Fibroblast of pulmonary artery (primary cell): ENCODE data around the gene CTBP2.

ENCODE experiments used
- DNase-seq: peaks from one replicate; pipeline ENCODE4 v3.0.0-alpha.2; 2010; ENCODE audit warnings: low read depth
- H3K4me3 ChIP-seq: replicated peaks from 2 replicates; pipeline ENCODE4 v1.5.1; 2011; ENCODE audit warnings: low read depth, mild to moderate bottlenecking, control low read depth, low read length, moderate library complexity
- TF ChIP-seq, protein P1 (sequence below): IDR thresholded peaks from 2 replicates; pipeline ENCODE4 v1.5.1; 2011; ENCODE audit warnings: mild to moderate bottlenecking, control low read depth, low read length, inconsistent platforms; ENCODE audit errors: missing control alignments

The CTBP2 gene

DNA sequence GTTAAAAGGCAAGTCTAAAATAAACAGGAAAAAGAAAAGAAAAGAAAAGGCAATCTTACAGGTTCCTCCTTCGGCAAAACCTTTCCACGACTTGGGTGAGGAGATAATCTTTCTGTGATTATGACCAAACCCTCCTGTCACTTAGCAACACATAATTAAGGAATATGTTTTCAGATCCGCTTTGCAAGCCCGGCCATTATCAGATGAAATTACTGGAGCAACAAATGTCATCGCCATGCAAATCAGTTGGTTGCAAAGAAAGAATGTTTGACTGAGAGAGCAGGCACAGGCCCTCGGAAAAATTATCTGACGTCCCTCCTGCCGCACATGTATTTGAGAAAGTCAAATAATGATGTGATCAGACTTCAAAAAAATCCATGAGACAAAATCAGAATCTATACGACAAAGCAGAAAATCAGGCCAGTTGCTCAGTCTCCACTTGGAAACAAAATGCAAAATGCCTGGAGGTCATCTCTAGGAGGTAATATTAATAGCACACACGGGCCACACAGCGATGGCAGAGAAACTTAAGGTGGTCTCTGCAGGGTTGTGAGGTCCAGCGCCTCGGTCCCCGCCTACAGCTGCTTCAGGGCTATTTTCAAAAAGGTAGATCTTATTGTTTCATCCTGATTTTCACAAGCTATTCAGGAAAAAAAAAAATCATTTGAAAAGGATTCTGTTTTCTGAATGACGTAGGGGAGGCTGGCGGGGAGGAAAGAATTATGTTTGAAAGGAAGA, 135.7 kb downstream of the CTBP2 start:
- TF ChIP-seq, protein P1, sequence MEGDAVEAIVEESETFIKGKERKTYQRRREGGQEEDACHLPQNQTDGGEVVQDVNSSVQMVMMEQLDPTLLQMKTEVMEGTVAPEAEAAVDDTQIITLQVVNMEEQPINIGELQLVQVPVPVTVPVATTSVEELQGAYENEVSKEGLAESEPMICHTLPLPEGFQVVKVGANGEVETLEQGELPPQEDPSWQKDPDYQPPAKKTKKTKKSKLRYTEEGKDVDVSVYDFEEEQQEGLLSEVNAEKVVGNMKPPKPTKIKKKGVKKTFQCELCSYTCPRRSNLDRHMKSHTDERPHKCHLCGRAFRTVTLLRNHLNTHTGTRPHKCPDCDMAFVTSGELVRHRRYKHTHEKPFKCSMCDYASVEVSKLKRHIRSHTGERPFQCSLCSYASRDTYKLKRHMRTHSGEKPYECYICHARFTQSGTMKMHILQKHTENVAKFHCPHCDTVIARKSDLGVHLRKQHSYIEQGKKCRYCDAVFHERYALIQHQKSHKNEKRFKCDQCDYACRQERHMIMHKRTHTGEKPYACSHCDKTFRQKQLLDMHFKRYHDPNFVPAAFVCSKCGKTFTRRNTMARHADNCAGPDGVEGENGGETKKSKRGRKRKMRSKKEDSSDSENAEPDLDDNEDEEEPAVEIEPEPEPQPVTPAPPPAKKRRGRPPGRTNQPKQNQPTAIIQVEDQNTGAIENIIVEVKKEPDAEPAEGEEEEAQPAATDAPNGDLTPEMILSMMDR = no peak
- no peak overlapping the region for H3K4me3 ChIP-seq
- DNase-seq = no peak

DNA sequence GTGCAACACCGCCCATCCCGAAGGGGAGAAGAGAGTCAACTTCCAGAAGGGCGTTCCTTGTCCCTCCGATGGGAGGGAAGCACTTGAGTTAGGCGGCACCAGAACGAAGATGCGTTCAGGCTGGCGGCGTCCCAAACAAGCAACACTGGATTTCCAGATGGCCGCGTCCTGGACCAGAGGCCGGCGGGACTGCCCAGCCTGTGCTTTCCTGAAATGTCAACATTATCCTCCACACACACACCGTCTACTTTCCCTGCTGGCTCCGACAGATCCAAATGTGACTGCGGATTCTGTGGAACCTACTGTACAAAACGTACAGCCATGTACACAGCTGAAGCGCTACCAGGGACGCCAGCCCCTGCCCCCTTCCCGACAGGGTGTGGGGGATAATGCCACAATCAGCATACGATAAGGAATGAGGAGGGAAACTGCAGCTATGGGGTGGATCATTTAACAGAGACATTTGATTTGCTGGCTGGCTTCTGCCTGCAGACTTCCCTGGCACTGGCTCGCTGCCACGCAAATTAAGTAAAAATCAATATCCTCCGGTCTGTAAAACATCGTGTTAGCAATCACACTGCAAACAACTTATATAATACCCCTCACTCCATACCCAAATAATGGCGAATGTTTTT, 136.4 kb downstream of the CTBP2 start:
- no peak overlapping the region for H3K4me3 ChIP-seq
- DNase-seq = no peak
- TF ChIP-seq, protein P1 = no peak

GRCh38 chr10:125023255-125023654, 137.1 kb downstream of the CTBP2 start:
- TF ChIP-seq, protein P1 = no peak
- DNase-seq = no peak
- no peak overlapping the region for H3K4me3 ChIP-seq

DNA sequence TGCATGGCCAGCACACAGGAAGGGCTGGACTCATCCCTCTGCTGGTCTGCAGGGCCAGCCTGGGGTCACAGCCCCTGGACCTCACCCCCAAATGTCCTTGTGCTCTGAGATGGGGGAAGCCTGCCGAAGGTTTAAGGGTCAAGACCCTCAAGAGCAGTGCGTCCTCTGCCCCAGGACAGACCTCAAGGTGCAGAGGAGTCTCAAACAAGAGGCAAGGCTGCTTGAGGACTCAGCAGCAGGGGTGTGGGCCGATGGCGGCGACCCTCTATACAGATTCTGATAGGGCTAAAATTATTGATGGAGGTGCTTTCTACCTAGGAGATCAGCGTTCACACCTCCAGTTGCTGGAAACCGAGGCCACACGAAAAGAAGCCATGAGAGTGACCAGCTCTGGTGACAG, 137.7 kb downstream of the CTBP2 start:
- TF ChIP-seq, protein P1 = no peak
- no peak for DNase-seq
- no peak overlapping the region for H3K4me3 ChIP-seq

- no peak overlapping the region for H3K4me3 ChIP-seq
- TF ChIP-seq, protein P1 = no peak
- DNase-seq = no peak
These were observed 138.5 kb downstream of the CTBP2 start for GRCh38 chr10:125021686-125022344.

DNA sequence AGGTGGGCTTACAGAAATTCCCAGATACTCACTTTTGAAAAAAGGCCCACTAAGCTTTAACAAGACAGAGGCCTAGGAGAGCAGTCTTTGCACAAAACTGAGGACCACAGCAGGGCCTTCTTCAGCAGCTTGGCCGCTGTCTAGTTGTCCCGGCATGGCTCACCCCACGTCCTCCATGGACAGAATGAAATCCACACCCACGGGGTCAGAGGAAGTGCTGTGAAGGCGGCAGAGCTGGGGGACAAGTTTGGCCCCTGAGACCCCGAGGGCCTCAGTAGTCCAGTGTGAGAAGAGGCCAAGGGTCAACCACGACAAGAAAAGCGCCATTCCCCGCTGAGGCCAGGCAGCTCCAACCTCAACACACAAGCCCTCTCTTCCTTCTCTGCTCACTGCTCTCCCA, 139.5 kb downstream of the CTBP2 start:
- DNase-seq = no peak
- no peak overlapping the region for H3K4me3 ChIP-seq
- TF ChIP-seq, protein P1 = no peak
